ENCODE data around the gene PAQR3.

DNA sequence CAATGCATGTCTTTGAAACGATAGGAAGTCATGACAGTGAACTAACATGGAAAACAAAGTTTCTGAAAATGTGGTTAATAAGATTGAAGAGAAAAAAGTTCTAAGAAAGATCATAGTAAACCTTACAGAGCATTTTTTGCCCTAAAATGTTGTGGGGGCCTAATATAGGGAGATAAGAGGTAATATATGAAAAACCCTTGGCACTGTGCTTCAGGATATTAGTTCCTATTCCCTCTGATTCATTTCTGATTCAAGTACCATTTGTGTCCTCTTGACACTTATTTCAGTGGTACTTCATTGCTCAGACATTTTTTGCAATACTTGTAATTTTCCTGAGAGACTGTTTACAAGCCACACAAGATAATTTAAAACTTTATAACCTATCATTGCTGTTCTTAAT, 35.1 kb downstream of the PAQR3 start:
- TF ChIP-seq CTCF (conservative IDR thresholded peaks at IDR 0.05; ENCODE audit: low read depth in 2 of 2) (no peak), POLR2AphosphoS5 (IDR thresholded peaks at IDR 0.05; ENCODE audit: low read depth) (no peak), EZH2 (IDR thresholded peaks at IDR 0.05; ENCODE audit: low read depth, unreplicated experiment) (no peak), ZNF331 (CRISPR knock-in tag; IDR thresholded peaks at IDR 0.05; ENCODE audit: low read depth) (no peak), EZH2phosphoT487 (IDR thresholded peaks at IDR 0.05; ENCODE audit: unreplicated experiment) (no peak), CREB1 (CRISPR knock-in tag; IDR thresholded peaks at IDR 0.05; ENCODE audit: low read depth) (no peak), REST (IDR thresholded peaks at IDR 0.05; ENCODE audit: unreplicated experiment) (no peak), ZNF114 (CRISPR knock-in tag; IDR thresholded peaks at IDR 0.05) (no peak), JUNB (IDR thresholded peaks at IDR 0.05; ENCODE audit: unreplicated experiment) (no peak), NANOG (IDR thresholded peaks at IDR 0.05; ENCODE audit: borderline replicate concordance) (no peak), STAT1 (IDR thresholded peaks at IDR 0.05; ENCODE audit: unreplicated experiment) (no peak), ETS1 (IDR thresholded peaks at IDR 0.05) (no peak)
- TF ChIP-seq, protein P1, sequence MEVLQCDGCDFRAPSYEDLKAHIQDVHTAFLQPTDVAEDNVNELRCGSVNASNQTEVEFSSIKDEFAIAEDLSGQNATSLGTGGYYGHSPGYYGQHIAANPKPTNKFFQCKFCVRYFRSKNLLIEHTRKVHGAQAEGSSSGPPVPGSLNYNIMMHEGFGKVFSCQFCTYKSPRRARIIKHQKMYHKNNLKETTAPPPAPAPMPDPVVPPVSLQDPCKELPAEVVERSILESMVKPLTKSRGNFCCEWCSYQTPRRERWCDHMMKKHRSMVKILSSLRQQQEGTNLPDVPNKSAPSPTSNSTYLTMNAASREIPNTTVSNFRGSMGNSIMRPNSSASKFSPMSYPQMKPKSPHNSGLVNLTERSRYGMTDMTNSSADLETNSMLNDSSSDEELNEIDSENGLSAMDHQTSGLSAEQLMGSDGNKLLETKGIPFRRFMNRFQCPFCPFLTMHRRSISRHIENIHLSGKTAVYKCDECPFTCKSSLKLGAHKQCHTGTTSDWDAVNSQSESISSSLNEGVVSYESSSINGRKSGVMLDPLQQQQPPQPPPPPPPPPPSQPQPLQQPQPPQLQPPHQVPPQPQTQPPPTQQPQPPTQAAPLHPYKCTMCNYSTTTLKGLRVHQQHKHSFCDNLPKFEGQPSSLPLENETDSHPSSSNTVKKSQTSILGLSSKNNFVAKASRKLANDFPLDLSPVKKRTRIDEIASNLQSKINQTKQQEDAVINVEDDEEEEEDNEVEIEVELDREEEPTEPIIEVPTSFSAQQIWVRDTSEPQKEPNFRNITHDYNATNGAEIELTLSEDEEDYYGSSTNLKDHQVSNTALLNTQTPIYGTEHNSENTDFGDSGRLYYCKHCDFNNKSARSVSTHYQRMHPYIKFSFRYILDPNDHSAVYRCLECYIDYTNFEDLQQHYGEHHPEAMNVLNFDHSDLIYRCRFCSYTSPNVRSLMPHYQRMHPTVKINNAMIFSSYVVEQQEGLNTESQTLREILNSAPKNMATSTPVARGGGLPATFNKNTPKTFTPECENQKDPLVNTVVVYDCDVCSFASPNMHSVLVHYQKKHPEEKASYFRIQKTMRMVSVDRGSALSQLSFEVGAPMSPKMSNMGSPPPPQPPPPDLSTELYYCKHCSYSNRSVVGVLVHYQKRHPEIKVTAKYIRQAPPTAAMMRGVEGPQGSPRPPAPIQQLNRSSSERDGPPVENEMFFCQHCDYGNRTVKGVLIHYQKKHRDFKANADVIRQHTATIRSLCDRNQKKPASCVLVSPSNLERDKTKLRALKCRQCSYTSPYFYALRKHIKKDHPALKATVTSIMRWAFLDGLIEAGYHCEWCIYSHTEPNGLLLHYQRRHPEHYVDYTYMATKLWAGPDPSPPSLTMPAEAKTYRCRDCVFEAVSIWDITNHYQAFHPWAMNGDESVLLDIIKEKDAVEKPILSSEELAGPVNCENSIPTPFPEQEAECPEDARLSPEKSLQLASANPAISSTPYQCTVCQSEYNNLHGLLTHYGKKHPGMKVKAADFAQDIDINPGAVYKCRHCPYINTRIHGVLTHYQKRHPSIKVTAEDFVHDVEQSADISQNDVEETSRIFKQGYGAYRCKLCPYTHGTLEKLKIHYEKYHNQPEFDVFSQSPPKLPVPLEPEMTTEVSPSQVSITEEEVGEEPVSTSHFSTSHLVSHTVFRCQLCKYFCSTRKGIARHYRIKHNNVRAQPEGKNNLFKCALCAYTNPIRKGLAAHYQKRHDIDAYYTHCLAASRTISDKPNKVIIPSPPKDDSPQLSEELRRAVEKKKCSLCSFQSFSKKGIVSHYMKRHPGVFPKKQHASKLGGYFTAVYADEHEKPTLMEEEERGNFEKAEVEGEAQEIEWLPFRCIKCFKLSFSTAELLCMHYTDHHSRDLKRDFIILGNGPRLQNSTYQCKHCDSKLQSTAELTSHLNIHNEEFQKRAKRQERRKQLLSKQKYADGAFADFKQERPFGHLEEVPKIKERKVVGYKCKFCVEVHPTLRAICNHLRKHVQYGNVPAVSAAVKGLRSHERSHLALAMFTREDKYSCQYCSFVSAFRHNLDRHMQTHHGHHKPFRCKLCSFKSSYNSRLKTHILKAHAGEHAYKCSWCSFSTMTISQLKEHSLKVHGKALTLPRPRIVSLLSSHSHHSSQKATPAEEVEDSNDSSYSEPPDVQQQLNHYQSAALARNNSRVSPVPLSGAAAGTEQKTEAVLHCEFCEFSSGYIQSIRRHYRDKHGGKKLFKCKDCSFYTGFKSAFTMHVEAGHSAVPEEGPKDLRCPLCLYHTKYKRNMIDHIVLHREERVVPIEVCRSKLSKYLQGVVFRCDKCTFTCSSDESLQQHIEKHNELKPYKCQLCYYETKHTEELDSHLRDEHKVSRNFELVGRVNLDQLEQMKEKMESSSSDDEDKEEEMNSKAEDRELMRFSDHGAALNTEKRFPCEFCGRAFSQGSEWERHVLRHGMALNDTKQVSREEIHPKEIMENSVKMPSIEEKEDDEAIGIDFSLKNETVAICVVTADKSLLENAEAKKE (CRISPR knock-in tag; IDR thresholded peaks at IDR 0.05): no peak

Measured in GM23338 (cell line).